Astrocyte of the spinal cord (primary cell): Measurements from ENCODE around the gene SETBP1.
A peak's percentile ranks its signal among the peaks of the same experiment; 100 is the strongest.

Experiments
- DNase-seq: peaks from one replicate; pipeline ENCODE4 v3.0.0; 2011; ENCODE audit warnings: low read depth, low spot score
- H3K4me3 ChIP-seq: 2 replicates; pipeline ENCODE4 v1.5.1; 2011; ENCODE audit warnings: low read depth, mild to moderate bottlenecking, low read length, moderate library complexity
- CTCF ChIP-seq: IDR thresholded peaks from 2 replicates; pipeline ENCODE4 v1.5.1; 2012; ENCODE audit warnings: low read depth, mild to moderate bottlenecking, low read length, inconsistent platforms
- in situ Hi-C: cut with HindIII; loops from 2 replicates; pipeline ENCODE4 v1.10.0; 2017; ENCODE audit warnings: low sequenced_read_pairs

SETBP1 gene

GRCh38 chr18:44835703-44836102, 155.0 kb downstream of the SETBP1 start:
- in situ Hi-C loops = no loop called here
- no peak for TF ChIP-seq CTCF
- H3K4me3 ChIP-seq = no peak overlapping the region
- no peak for DNase-seq

- DNase-seq = no peak
- in situ Hi-C loops = no loop called here
- TF ChIP-seq CTCF = no peak
- no peak overlapping the region for H3K4me3 ChIP-seq
These were observed 155.6 kb downstream of the SETBP1 start for GRCh38 chr18:44836263-44836662.

GRCh38 chr18:44837482-44838180, 156.9 kb downstream of the SETBP1 start:
- no peak for TF ChIP-seq CTCF
- no peak overlapping the region for H3K4me3 ChIP-seq
- in situ Hi-C loops = no loop called here
- no peak for DNase-seq

- no peak for TF ChIP-seq CTCF
- peak; percentile 64 for DNase-seq
- no peak overlapping the region for H3K4me3 ChIP-seq
- in situ Hi-C loops = no loop called here
These were observed 158.4 kb downstream of the SETBP1 start for GRCh38 chr18:44838971-44839666.

GRCh38 chr18:44840058-44840790, 159.5 kb downstream of the SETBP1 start:
- in situ Hi-C loops = no loop called here
- no peak for DNase-seq
- no peak for TF ChIP-seq CTCF
- H3K4me3 ChIP-seq = no peak overlapping the region

- in situ Hi-C loops = no loop called here
- TF ChIP-seq CTCF = no peak
- DNase-seq = no peak
- H3K4me3 ChIP-seq = no peak overlapping the region
These were observed 160.5 kb downstream of the SETBP1 start for GRCh38 chr18:44841221-44841620.
